Neuronal stem cell (in vitro differentiated cells): ENCODE measurements around the gene ZNF613.

Experiments used
- DNase-seq: peaks from one replicate; pipeline ENCODE4 v3.0.0-alpha.2; 2013; ENCODE audit warnings: low spot score
- H2AFZ ChIP-seq: one replicate; pipeline ENCODE4 v1.6.1; 2013; ENCODE audit warnings: mild to moderate bottlenecking, low read length, inconsistent platforms
- H2AK5ac ChIP-seq: 2 replicates; pipeline ENCODE4 v1.6.1; 2013; ENCODE audit warnings: low read depth, mild to moderate bottlenecking, inconsistent platforms, low read length, moderate library complexity, mixed read lengths
- H2BK120ac ChIP-seq: 2 replicates; pipeline ENCODE4 v1.6.1; 2013; ENCODE audit warnings: low read depth, mild to moderate bottlenecking, inconsistent platforms, low read length, moderate library complexity, mixed read lengths
- H2BK12ac ChIP-seq: one replicate; pipeline ENCODE4 v1.6.1; 2013; ENCODE audit warnings: low read length, inconsistent platforms
- H2BK15ac ChIP-seq: 2 replicates; pipeline ENCODE4 v1.6.1; 2013; ENCODE audit warnings: mild to moderate bottlenecking, low read length, inconsistent platforms, mixed read lengths
- H2BK5ac ChIP-seq: one replicate; pipeline ENCODE4 v1.6.1; 2013; ENCODE audit warnings: inconsistent platforms, mild to moderate bottlenecking, low read length, moderate library complexity
- H3K14ac ChIP-seq: one replicate; pipeline ENCODE4 v1.6.1; 2013; ENCODE audit warnings: low read length, inconsistent platforms
- H3K18ac ChIP-seq: 2 replicates; pipeline ENCODE4 v1.6.1; 2013; ENCODE audit warnings: low read length, inconsistent platforms
- H3K23ac ChIP-seq: 2 replicates; pipeline ENCODE4 v1.6.1; 2013; ENCODE audit warnings: low read depth, mild to moderate bottlenecking, mixed read lengths, low read length, inconsistent platforms; ENCODE audit not compliant: poor library complexity
- H3K27ac ChIP-seq: replicated peaks from 3 replicates; pipeline ENCODE4 v1.5.1; 2013; ENCODE audit warnings: low read length, inconsistent platforms
- H3K27me3 ChIP-seq, 3 experiments: 2 replicates each; pipeline ENCODE4 v1.6.1; 2013; ENCODE audit warnings: low read length in 3 of 3, mild to moderate bottlenecking in 2 of 3, inconsistent platforms in 1 of 3, low read depth in 1 of 3, mixed read lengths in 1 of 3, moderate library complexity in 1 of 3; ENCODE audit not compliant: control insufficient read depth in 3 of 3, insufficient read depth in 3 of 3
- H3K36me3 ChIP-seq, 2 donors: replicated peaks in 1 of 2; 2 replicates each; pipeline ENCODE4 v1.6.1; 2013; ENCODE audit warnings: low read length in 2 of 2; ENCODE audit not compliant: control insufficient read depth in 2 of 2, insufficient read depth in 2 of 2
- H3K4ac ChIP-seq: 2 replicates; pipeline ENCODE4 v1.6.1; 2013; ENCODE audit warnings: inconsistent platforms, mild to moderate bottlenecking, low read length, moderate library complexity
- H3K4me1 ChIP-seq, 2 donors: 1 replicate in 1 of 2; 2 replicates in 1 of 2; pipeline ENCODE4 v1.6.1; 2013; ENCODE audit warnings: low read length in 2 of 2, low read depth in 1 of 2; ENCODE audit not compliant: control insufficient read depth in 2 of 2, insufficient read depth in 1 of 2
- H3K4me2 ChIP-seq: one replicate; pipeline ENCODE4 v1.6.1; 2013; ENCODE audit warnings: mild to moderate bottlenecking, low read length, inconsistent platforms; ENCODE audit not compliant: insufficient read depth, poor library complexity, severe bottlenecking
- H3K4me3 ChIP-seq, 2 donors: 2 replicates each; pipeline ENCODE4 v1.5.1; 2013; ENCODE audit warnings: low read length in 2 of 2, mild to moderate bottlenecking in 2 of 2, inconsistent platforms in 1 of 2, moderate library complexity in 1 of 2
- H3K79me1 ChIP-seq: one replicate; pipeline ENCODE4 v1.6.1; 2013; ENCODE audit warnings: low read depth, mild to moderate bottlenecking, inconsistent platforms, low read length, moderate library complexity
- H3K9ac ChIP-seq: one replicate; pipeline ENCODE4 v1.6.1; 2013; ENCODE audit warnings: mild to moderate bottlenecking, low read depth, low read length, inconsistent platforms; ENCODE audit not compliant: poor library complexity
- H3K9me3 ChIP-seq, 2 donors: replicated peaks in 1 of 2; 2 replicates each; pipeline versions ENCODE3 to v1.6.1; 2013; ENCODE audit warnings: low read length in 2 of 2, mild to moderate bottlenecking in 2 of 2, inconsistent platforms in 1 of 2, low read depth in 1 of 2, mixed read lengths in 1 of 2, moderate library complexity in 1 of 2; ENCODE audit not compliant: control insufficient read depth in 2 of 2, insufficient read depth in 1 of 2
- H4K8ac ChIP-seq: one replicate; pipeline ENCODE4 v1.6.1; 2013; ENCODE audit warnings: low read depth, mild to moderate bottlenecking, inconsistent platforms, low read length, moderate library complexity
- H4K91ac ChIP-seq: one replicate; pipeline ENCODE4 v1.6.1; 2013; ENCODE audit warnings: low read length, low read depth, mild to moderate bottlenecking, inconsistent platforms; ENCODE audit not compliant: poor library complexity
- WGBS, 2 donors: extraction: QIAGEN DNeasy Blood & Tissue Kit; methylation state at CpG; one replicate each; pipeline ENCODE4 v1.1.7; 2013; ENCODE audit warnings: missing lambda C conversion rate in 2 of 2, mixed read lengths in 1 of 2; ENCODE audit not compliant: insufficient read length in 2 of 2, insufficient replicate concordance in 1 of 2; ENCODE audit errors: extremely low coverage in 2 of 2; 5-methylcytosine and 5-hydroxymethylcytosine counted together

ZNF613 gene

DNA sequence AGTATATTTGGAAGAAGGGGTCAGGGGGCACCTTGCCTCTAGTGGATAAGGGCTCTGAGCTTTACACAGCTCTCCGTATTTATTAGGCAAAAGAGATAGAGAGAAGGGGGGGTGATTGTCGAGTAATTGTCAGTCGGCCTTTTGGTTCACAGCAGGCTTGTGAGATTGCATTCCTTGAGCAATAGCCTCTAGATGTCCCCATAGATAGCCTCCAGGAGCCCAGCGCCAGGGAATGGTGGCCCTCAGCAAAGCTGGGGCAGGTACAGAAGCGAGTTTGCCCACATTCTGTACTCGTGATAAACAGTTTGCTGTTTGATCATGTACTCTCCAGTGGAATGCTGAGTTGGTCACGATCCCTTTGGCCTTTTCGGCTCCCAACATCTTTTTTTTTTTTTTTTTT lies 4.6 kb downstream of the ZNF613 start:
- no peak overlapping the region for H3K4me2 ChIP-seq
- H2AK5ac ChIP-seq, result no peak overlapping the region
- no peak for DNase-seq
- no CpG with 5 or more reads among the region's 8 CpGs for whole genome bisulfite sequencing, 2 donors
- peaks cover 16 to 80% of the 10 kb centered on the region in 2 donors for H3K36me3 ChIP-seq
- H3K4me3 ChIP-seq, result no peak overlapping the region
- no peak overlapping the region for H4K8ac ChIP-seq
- no peak overlapping the region for H3K14ac ChIP-seq
- H3K23ac ChIP-seq, result no peak overlapping the region
- no peaks in the 10 kb centered on the region for H3K27me3 ChIP-seq
- no peak overlapping the region for H3K18ac ChIP-seq
- no peak overlapping the region for H2BK120ac ChIP-seq
- H4K91ac ChIP-seq, result no peak overlapping the region
- H3K9me3 ChIP-seq, result peaks cover 9 to 62% of the 10 kb centered on the region in 2 donors
- no peak overlapping the region for H2BK15ac ChIP-seq
- no peak overlapping the region for H2AFZ ChIP-seq
- no peak overlapping the region for H3K9ac ChIP-seq
- H3K79me1 ChIP-seq, result peaks cover 3% of the 10 kb centered on the region
- H2BK12ac ChIP-seq, result no peak overlapping the region
- no peak overlapping the region for H3K27ac ChIP-seq
- no peak overlapping the region for H3K4ac ChIP-seq
- H2BK5ac ChIP-seq, result no peak overlapping the region
- H3K4me1 ChIP-seq, result peaks cover 2 to 3% of the 10 kb centered on the region in 2 donors

DNA sequence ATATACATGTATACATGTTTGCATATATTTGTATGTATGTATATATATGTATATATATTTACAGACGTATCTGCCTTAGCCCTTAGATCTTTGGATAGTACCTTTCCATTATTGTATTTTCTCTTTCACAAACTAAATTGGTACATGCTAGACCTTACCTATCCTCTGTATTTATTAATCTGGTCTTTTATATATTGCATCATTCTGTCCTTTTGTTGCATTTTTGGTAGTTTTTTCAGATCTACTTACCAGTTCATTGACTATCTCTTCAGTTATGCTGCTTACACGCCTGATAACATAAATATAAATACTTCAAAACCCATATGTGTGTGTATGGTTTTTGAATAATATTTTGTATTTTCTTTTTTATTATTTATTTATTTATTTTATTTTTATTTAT lies 11.7 kb downstream of the ZNF613 start:
- Histone ChIP-seq H3K79me1 (no peaks in the 10 kb centered on the region), H2AK5ac (no peak overlapping the region), H3K4ac (no peak overlapping the region), H2BK120ac (no peak overlapping the region), H2BK15ac (no peak overlapping the region), H3K27me3 (no peaks in the 10 kb centered on the region), H3K23ac (no peak overlapping the region), H3K4me3 (no peak overlapping the region), H3K36me3 (peaks cover 39 to 94% of the 10 kb centered on the region in 2 donors), H3K9ac (no peak overlapping the region), H3K9me3 (peaks cover 29 to 83% of the 10 kb centered on the region in 2 donors), H3K27ac (no peak overlapping the region), H3K4me1 (no peaks in the 10 kb centered on the region), H4K91ac (no peak overlapping the region), H3K14ac (no peak overlapping the region), H2BK5ac (no peak overlapping the region), H3K4me2 (no peak overlapping the region), H4K8ac (no peak overlapping the region), H2BK12ac (no peak overlapping the region), H3K18ac (no peak overlapping the region), H2AFZ (no peak overlapping the region)
- DNase-seq, result no peak
- WGBS, 2 donors, result no CpG with 5 or more reads among the region's 2 CpGs

DNA sequence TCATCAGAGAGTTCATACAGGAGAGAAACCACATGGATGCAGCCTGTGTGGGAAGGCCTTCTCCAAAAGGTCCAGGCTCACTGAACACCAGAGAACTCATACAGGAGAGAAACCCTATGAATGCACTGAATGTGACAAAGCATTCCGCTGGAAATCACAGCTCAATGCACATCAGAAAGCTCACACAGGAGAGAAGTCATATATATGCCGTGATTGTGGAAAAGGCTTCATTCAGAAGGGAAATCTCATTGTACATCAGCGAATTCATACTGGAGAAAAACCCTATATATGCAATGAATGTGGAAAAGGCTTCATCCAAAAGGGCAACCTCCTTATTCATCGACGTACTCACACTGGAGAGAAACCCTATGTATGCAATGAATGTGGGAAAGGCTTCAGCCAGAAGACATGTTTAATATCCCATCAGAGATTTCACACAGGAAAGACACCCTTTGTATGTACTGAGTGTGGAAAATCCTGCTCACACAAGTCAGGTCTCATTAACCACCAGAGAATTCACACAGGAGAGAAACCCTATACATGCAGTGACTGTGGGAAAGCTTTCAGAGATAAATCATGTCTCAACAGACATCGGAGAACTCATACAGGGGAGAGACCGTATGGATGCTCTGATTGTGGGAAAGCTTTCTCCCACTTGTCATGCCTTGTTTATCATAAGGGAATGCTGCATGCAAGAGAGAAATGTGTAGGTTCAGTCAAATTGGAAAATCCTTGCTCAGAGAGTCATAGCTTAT lies 17.7 kb downstream of the ZNF613 start:
- Histone ChIP-seq H3K9me3 (peaks cover 48 to 91% of the 10 kb centered on the region in 2 donors), H2AK5ac (no peak overlapping the region), H4K8ac (no peak overlapping the region), H3K18ac (no peak overlapping the region), H2BK15ac (no peak overlapping the region), H3K27ac (no peak overlapping the region), H3K36me3 (peaks cover 38 to 69% of the 10 kb centered on the region in 2 donors), H3K9ac (no peak overlapping the region), H3K79me1 (no peaks in the 10 kb centered on the region), H2BK120ac (no peak overlapping the region), H3K23ac (no peak overlapping the region), H3K4me2 (no peak overlapping the region), H3K14ac (no peak overlapping the region), H3K4ac (no peak overlapping the region), H4K91ac (no peak overlapping the region), H2BK12ac (no peak overlapping the region), H2BK5ac (no peak overlapping the region), H3K4me3 (no peak overlapping the region), H3K27me3 (no peaks in the 10 kb centered on the region), H3K4me1 (no peaks in the 10 kb centered on the region), H2AFZ (no peak overlapping the region)
- WGBS, 2 donors, result no CpG with 5 or more reads among the region's 7 CpGs
- no peak for DNase-seq

DNA sequence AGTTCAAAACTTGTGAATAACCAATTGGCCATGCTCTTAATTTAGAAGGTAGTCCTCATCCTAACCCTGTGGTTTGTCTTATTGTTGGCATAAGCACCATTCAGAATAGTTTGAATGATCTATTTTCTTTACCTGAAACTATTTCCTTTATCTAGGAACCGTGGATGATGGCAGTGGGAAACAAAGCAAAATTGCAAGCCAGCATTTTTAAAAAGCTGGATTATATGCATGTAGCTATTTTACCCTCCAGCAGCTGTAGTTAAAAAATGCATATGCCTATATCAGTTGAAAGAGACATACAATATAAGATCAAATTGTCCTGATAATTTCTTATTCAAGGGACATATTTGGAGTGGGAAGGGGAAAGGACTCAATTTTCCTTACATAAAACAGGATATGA lies 19.3 kb downstream of the ZNF613 start:
- H2BK5ac ChIP-seq, result no peak overlapping the region
- H4K91ac ChIP-seq, result no peak overlapping the region
- H2BK120ac ChIP-seq, result no peak overlapping the region
- no peak overlapping the region for H3K4me3 ChIP-seq
- H3K4ac ChIP-seq, result no peak overlapping the region
- no peak overlapping the region for H2BK15ac ChIP-seq
- H3K9ac ChIP-seq, result no peak overlapping the region
- H2AFZ ChIP-seq, result no peak overlapping the region
- no peak overlapping the region for H3K4me2 ChIP-seq
- no peaks in the 10 kb centered on the region for H3K79me1 ChIP-seq
- no peaks in the 10 kb centered on the region for H3K27me3 ChIP-seq
- H2AK5ac ChIP-seq, result no peak overlapping the region
- no peak overlapping the region for H2BK12ac ChIP-seq
- H4K8ac ChIP-seq, result no peak overlapping the region
- DNase-seq, result no peak
- no peak overlapping the region for H3K23ac ChIP-seq
- no peak overlapping the region for H3K18ac ChIP-seq
- peaks cover 42 to 75% of the 10 kb centered on the region in 2 donors for H3K9me3 ChIP-seq
- no CpG with 5 or more reads among the region's 1 CpG for WGBS, 2 donors
- H3K14ac ChIP-seq, result no peak overlapping the region
- H3K27ac ChIP-seq, result no peak overlapping the region
- no peaks in the 10 kb centered on the region for H3K4me1 ChIP-seq
- peaks cover 24 to 53% of the 10 kb centered on the region in 2 donors for H3K36me3 ChIP-seq
